Esophagus squamous epithelium (tissue), 4 donors: ENCODE results near the gene FABP6.

Experiments used
- CTCF ChIP-seq, 6 experiments: fragments of 450-650 bp in 4 of 6; fragments of 200-600 bp in 2 of 6; sonication (generic) in 2 of 6; IDR thresholded peaks; one replicate each; pipeline ENCODE4 v1.5.1; 2016 to 2019; ENCODE audit warnings: antibody characterized with exemption in 6 of 6, mild to moderate bottlenecking in 4 of 6, moderate library complexity in 4 of 6
- POLR2A ChIP-seq, 4 donors: fragments of 450-650 bp; IDR thresholded peaks; one replicate each; pipeline ENCODE4 v1.6.1; 2017; ENCODE audit warnings: antibody characterized with exemption in 4 of 4, mild to moderate bottlenecking in 4 of 4, moderate library complexity in 3 of 4

- TF ChIP-seq CTCF (IDR thresholded peaks at IDR 0.05) (no peak), POLR2A (IDR thresholded peaks at IDR 0.05) (no peak)
These were observed 36.9 kb upstream of the FABP6 start for GRCh38 chr5:160192424-160192823.
